ENCODE measurements around the gene FAM111A.
"Not testable (repeated sequence)": the region's sequence is repeated elsewhere in the genome, so short reads cannot be mapped to it uniquely, and the experiment has no call there.

GRCh38 chr11:59093576-59093975 is 49.1 kb upstream of the FAM111A start:
- not testable (repeated sequence) for TF ChIP-seq CTCF (IDR thresholded peaks at IDR 0.05; ENCODE audit: low read length); EZH2 (optimal IDR thresholded peaks at IDR 0.05; ENCODE audit: low read depth, low read length); EZH2phosphoT487 (IDR thresholded peaks at IDR 0.05; ENCODE audit: low read length)
